Adrenal gland (tissue), 5 donors: ENCODE measurements around the gene EMILIN1.

Experiments
- POLR2A ChIP-seq, 2 donors: fragments of 450-650 bp; IDR thresholded peaks; one replicate each; pipeline ENCODE4 v1.6.1; 2017; ENCODE audit warnings: antibody characterized with exemption in 2 of 2, mild to moderate bottlenecking in 2 of 2, moderate library complexity in 1 of 2
- TF ChIP-seq, protein P1 (sequence below), 6 experiments: fragments of 450-650 bp in 4 of 6; fragments of 200-600 bp in 2 of 6; sonication (generic) in 1 of 6; IDR thresholded peaks; 1 replicate in 5 of 6; 2 replicates in 1 of 6; pipeline versions ENCODE4 v1.5.1 to v1.8.0; 2016 to 2021; ENCODE audit warnings: antibody characterized with exemption in 6 of 6, mild to moderate bottlenecking in 2 of 6, moderate library complexity in 1 of 6
- donor health status: DM: no; HTN: no; CAD: no.

- TF ChIP-seq, protein P1, sequence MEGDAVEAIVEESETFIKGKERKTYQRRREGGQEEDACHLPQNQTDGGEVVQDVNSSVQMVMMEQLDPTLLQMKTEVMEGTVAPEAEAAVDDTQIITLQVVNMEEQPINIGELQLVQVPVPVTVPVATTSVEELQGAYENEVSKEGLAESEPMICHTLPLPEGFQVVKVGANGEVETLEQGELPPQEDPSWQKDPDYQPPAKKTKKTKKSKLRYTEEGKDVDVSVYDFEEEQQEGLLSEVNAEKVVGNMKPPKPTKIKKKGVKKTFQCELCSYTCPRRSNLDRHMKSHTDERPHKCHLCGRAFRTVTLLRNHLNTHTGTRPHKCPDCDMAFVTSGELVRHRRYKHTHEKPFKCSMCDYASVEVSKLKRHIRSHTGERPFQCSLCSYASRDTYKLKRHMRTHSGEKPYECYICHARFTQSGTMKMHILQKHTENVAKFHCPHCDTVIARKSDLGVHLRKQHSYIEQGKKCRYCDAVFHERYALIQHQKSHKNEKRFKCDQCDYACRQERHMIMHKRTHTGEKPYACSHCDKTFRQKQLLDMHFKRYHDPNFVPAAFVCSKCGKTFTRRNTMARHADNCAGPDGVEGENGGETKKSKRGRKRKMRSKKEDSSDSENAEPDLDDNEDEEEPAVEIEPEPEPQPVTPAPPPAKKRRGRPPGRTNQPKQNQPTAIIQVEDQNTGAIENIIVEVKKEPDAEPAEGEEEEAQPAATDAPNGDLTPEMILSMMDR (IDR thresholded peaks at IDR 0.05): no peak
- TF ChIP-seq POLR2A (IDR thresholded peaks at IDR 0.05): no peak
Measured at GRCh38 chr2:27042159-27042661, 36.2 kb upstream of the EMILIN1 start.
